Fibroblast of the aortic adventitia (primary cell): ENCODE results near the gene MISFA. TPM values are rescaled to one million over a fixed set of nuclear protein-coding genes. Genes with fewer than 3 reads are reported as not detected.
A peak's percentile ranks its signal among the peaks of the same experiment; 100 is the strongest.

Experiments used
- DNase-seq: peaks from one replicate; pipeline ENCODE4 v3.0.0-alpha.2; 2010; ENCODE audit warnings: low read depth
- H3K4me3 ChIP-seq: 2 replicates; pipeline ENCODE4 v1.5.1; 2011; ENCODE audit warnings: low read depth, mild to moderate bottlenecking, control low read depth, low read length, moderate library complexity
- total RNA-seq: library from RNA; depleted of rRNA; stranded (reverse); fragments of >200 nt; gene quantifications from 2 replicates; pipeline ENCODE4 v1.2.3, GENCODE V29; 2012; ENCODE audit warnings: low replicate concordance
- TF ChIP-seq, protein P1 (sequence below): IDR thresholded peaks from 2 replicates; pipeline ENCODE4 v1.5.1; 2011; ENCODE audit warnings: mild to moderate bottlenecking, low read length, control low read depth, inconsistent platforms; ENCODE audit not compliant: insufficient read depth

MISFA gene
- 0.45 and 2.8 TPM in 2 replicates for total RNA-seq

DNA sequence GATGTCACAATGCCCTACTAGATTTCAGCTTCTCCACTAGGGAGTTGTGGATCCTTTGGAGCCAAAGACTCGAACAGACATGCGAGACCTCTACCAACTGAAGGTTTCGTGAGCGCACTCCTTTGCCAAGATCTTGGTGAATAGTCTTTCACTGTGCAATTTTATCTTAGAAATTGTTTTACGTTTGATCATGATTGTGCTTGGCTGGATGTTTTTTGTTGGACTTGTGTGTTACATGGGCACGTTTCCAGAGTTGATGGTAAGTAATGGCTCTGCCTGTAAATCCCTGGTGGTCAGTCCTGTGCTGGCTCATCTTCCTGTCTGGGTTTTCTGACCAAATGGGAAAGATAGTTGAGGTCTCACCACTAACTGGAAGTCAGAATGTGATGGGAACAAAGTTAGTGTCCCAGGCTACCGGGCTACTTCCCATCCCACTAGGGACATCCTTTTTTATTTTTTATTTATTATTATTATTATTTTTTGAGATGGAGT is at the start of gene MISFA:
Gene MISFA (plus strand): TSS at position 51 of the 492 bp plus-strand sequence. CDS start 140 bp downstream, at position 191.
- TF ChIP-seq, protein P1, sequence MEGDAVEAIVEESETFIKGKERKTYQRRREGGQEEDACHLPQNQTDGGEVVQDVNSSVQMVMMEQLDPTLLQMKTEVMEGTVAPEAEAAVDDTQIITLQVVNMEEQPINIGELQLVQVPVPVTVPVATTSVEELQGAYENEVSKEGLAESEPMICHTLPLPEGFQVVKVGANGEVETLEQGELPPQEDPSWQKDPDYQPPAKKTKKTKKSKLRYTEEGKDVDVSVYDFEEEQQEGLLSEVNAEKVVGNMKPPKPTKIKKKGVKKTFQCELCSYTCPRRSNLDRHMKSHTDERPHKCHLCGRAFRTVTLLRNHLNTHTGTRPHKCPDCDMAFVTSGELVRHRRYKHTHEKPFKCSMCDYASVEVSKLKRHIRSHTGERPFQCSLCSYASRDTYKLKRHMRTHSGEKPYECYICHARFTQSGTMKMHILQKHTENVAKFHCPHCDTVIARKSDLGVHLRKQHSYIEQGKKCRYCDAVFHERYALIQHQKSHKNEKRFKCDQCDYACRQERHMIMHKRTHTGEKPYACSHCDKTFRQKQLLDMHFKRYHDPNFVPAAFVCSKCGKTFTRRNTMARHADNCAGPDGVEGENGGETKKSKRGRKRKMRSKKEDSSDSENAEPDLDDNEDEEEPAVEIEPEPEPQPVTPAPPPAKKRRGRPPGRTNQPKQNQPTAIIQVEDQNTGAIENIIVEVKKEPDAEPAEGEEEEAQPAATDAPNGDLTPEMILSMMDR: no peak
- peak; percentile 40 for DNase-seq
- H3K4me3 ChIP-seq: no peak within 1 kb of the TSS

DNA sequence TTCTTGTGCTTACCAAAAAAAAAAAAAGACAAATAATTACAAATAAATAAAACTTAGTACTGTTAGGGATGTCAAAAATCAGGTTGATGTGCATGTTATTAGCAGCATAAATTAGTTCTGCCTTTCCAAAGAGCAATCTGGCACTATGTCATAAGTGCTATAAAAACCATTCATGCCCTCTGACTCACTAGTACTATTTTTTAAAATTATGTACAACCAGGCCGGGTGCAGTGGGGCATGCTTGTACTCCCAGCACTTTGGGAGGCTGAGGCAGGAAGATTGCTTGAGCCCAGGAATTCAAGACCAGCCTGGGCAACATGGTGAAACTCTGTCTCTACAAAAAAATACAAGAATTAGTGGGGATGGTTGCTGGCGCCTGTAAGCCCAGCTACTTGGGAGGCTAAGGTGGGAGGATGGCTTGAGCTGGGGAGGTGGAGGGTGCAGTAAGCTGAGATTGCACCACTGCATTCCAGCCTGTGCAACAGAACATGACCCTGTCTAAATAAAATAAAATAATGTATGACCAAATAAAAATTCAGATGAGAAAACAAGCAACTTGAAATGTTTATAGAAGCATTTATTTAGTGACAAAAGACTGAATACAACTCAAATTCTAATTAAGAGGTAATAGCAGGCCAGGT is 36.4 kb upstream of the MISFA start:
- DNase-seq: no peak
- H3K4me3 ChIP-seq: no peak overlapping the region
- TF ChIP-seq, protein P1: no peak

DNA sequence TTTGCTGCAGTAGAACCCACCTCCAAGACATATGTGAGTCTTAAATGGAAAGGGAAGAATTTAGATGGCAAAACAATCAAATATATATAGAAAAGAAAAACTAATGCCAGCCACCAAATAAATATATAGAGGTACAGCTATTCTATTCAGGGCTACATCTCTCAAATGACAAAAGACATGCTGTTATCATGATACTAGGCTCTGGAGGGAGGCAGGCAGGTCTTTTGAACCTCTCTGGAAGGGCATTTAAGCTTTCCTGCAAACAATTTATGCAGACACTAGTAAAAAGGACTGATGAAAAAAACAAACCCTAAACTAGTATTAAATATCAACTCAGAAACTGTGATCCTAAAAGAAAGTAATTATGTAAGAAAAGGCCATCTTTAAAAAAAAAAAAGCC is 35.4 kb upstream of the MISFA start:
- DNase-seq: no peak
- TF ChIP-seq, protein P1: no peak
- no peak overlapping the region for H3K4me3 ChIP-seq

DNA sequence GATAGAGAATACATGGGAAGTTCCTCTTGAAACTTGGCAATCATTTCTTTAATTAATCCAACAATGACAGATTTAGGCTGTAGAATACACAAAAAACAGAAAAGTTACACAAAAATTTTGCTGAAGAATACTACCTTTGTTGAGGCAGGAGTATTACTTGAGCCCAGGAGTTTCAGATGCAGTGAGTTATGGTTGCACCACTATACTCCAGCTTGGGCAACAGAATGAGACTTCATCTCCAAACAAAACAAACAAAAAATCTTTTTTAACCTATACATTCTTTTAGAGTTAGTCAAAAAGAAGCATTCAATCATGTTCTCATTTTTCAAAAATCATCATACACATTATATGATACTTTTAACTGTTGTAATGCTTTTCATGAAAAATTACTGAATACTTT is 33.2 kb upstream of the MISFA start:
- TF ChIP-seq, protein P1: no peak
- DNase-seq: peak; percentile 7
- no peak overlapping the region for H3K4me3 ChIP-seq

DNA sequence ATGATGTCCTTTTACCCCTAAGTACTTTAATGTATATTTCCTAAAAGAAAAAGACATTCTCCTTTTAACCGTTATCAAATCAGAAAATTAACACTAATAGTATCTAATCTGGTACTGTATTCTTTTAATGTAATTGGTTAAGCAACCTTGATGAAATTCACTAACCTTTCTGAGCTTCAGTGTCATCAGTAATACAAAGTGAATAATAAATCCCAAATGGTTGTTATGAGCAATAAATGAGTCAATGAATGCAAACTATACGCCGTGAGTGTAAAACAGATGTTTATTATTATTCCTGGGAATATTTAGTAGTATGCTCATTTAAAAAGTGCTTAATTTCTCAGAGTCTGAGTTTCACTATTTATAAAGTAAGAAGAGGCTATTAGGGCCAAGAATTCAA is 32.5 kb upstream of the MISFA start:
- TF ChIP-seq, protein P1: no peak
- no peak overlapping the region for H3K4me3 ChIP-seq
- no peak for DNase-seq

DNA sequence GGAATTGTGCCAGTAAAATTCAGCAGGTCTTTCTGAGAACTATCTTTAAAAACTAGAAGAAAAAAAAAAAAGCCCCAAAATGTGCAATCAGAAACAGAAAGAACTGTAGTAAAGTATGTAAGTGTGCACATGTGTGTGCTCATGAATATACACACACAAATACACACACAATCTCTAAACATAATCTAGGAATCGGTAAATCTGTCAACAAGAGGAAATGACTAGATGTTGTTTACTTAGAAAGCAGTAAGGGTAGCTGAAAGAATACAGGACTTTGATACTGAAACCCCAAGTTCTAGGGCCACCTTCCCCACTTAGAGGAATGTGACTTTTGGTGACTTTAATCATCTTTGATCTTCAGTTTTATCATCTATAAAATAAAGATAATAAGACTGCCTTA is 24.2 kb upstream of the MISFA start:
- TF ChIP-seq, protein P1: no peak
- H3K4me3 ChIP-seq: no peak overlapping the region
- DNase-seq: no peak
